IPS-20b (cell line): ENCODE data around the gene KCNIP2.

Source experiments
- H3K27ac ChIP-seq: one replicate; pipeline ENCODE4 v1.5.1; 2013; ENCODE audit warnings: low read length
- H3K27me3 ChIP-seq: 2 replicates; pipeline ENCODE4 v1.6.1; 2013; ENCODE audit warnings: mild to moderate bottlenecking, low read length, inconsistent platforms; ENCODE audit not compliant: insufficient read depth
- H3K36me3 ChIP-seq: 2 replicates; pipeline ENCODE4 v1.6.1; 2013; ENCODE audit warnings: low read depth, mild to moderate bottlenecking, inconsistent platforms, low read length, moderate library complexity; ENCODE audit not compliant: insufficient read depth
- H3K4me1 ChIP-seq: 2 replicates; pipeline ENCODE4 v1.6.1; 2013; ENCODE audit warnings: mild to moderate bottlenecking, control low read depth, inconsistent platforms, low read length, moderate library complexity; ENCODE audit not compliant: insufficient read depth
- H3K4me3 ChIP-seq: 2 replicates; pipeline ENCODE4 v1.5.1; 2013; ENCODE audit warnings: mild to moderate bottlenecking, low read length, inconsistent platforms
- H3K9ac ChIP-seq: 2 replicates; pipeline ENCODE4 v1.6.1; 2013; ENCODE audit warnings: low read depth, mild to moderate bottlenecking, inconsistent platforms, low read length, moderate library complexity
- H3K9me3 ChIP-seq: 2 replicates; pipeline ENCODE4 v1.6.1; 2013; ENCODE audit warnings: mild to moderate bottlenecking, low read depth, low read length, inconsistent platforms; ENCODE audit not compliant: insufficient read depth

Gene KCNIP2

DNA sequence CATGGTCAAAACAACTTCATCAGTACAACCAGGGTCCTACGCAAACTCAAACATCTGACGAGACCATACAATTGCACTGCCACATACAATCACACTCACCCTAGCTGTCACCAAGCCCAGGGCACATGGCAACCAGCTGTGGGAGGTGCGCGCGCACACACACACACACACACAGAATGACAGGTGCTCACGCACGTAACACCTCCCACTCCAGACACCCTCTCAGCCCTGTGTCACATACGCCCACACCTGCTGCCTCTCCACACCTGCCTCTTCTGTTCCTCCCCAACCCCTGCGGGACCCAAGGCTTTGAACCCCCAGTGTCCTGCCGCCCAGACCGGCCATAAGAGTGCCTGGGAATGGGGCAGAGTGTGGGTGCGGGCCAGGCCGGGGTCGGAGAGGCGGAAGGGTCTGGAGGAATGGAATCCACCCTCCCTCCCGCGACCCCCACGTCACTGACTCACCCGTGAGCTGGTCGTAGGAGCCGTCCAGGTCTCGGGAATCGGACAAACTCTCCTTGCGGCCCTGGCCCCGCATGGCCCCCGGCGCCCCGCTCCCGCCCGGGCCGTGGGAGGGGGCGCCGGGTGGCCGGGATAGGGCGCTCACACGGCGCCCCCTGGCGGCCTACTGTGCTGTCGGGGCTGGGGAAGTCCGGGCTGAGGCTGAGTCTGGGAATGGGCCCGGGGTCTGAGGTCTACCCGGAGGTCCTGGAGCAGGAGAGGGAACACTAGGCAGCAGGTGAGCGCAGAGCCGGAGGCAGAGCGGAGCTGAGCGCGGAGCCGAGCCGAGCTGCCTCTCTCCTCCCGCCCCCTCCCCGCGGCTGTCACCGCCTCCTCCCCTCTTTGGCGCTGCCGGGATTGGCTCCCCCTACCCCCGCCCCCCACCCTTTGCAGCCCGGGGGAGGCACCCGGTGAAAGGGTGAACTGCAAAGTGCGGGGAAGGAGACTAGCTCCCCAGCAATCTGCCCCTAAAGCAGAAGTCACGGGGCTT, at the start of gene KCNIP2:
Gene KCNIP2 (minus strand): TSS at position 769 of the 990 bp plus-strand sequence. CDS start 232 bp downstream, at position 537.
- Histone ChIP-seq H3K9ac (peak within 1 kb of the TSS; percentile 66; the same call in 1 of the 2 replicates), H3K4me1 (peaks cover 13% of the 10 kb centered on the region; the same call in 1 of the 2 replicates), H3K4me3 (peak within 1 kb of the TSS; percentile 69), H3K27me3 (peaks cover 27% of the 10 kb centered on the region), H3K9me3 (no peaks in the 10 kb centered on the region), H3K36me3 (no peaks in the 10 kb centered on the region), H3K27ac (no peak within 1 kb of the TSS)

DNA sequence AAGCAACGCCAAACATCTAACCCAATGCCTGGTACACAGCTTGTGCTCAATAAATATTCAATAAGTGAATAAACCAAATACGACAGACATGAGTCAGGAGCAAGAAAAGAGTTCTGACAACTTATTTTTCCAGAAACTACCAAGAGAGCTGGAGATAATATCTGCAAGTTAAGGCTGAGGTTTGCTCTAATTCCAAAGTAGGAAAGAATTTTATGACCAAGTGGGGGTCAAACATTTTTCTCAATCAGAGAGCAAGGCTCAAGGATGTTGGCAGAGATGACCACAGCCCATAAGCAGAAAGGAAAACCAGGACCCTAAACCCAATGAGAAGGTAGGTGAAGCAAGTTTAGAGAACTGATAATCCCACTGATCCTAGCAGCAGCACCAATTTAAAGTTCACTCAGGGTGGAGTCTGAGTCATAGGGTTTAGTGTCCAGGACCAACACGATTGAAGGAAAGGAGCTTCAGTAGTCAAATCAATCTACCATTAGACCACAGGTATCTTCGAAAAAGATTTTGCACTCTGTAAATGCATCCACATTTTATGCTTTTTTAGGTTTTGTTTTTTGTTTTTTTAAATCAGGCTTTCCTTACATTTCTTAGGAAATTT, 49.3 kb upstream of the KCNIP2 start:
- no peaks in the 10 kb centered on the region for H3K27me3 ChIP-seq
- no peak overlapping the region for H3K27ac ChIP-seq
- H3K36me3 ChIP-seq: no peaks in the 10 kb centered on the region
- no peak overlapping the region for H3K9ac ChIP-seq
- H3K4me3 ChIP-seq: no peak overlapping the region
- no peaks in the 10 kb centered on the region for H3K4me1 ChIP-seq
- no peaks in the 10 kb centered on the region for H3K9me3 ChIP-seq

DNA sequence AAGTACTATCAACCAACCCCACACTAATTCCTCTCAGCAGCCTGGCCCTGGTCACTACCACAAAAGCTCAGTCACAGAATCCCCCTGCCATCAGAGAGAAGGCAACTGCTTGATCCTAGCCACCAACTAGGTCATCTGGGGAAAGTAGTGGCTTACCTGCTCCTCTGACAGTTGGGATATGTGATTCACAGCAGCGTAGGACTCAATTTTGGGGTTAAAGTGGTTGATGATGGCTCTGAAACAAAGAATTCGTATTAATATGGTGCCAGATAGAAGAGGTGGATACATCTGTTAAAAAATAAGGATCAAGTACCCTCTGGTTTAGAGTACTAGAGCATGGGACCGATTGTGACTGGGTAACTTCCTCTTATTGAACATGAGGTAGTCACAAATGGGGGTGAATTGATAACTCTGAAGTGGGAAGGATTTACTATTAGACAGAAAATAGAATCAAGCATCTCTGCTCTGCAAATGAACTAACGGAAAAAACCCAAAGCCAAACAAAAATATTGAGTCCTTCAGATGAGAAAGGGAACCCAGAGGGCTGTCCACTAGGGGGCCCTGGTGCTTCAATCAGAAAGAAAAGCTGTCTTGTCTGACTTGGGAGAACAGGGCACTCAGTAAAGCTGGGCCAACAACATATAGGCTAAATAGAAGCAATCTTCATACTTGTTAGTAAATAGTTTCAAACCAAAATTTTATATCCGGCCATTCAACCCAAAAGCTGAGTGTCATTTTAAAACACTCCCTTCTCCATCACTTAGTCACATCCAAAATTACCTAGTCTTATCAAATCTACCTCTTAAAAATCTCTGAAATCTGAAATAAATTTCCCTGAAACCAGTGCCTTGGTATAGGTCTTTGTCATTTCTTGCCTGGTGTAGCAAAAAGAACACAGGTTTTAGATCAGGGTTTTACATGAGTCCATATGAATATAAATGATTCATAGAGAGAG, 45.9 kb upstream of the KCNIP2 start:
- H3K4me3 ChIP-seq: no peak overlapping the region
- no peaks in the 10 kb centered on the region for H3K4me1 ChIP-seq
- H3K9ac ChIP-seq: no peak overlapping the region
- no peak overlapping the region for H3K27ac ChIP-seq
- no peaks in the 10 kb centered on the region for H3K9me3 ChIP-seq
- no peaks in the 10 kb centered on the region for H3K27me3 ChIP-seq
- H3K36me3 ChIP-seq: no peaks in the 10 kb centered on the region

DNA sequence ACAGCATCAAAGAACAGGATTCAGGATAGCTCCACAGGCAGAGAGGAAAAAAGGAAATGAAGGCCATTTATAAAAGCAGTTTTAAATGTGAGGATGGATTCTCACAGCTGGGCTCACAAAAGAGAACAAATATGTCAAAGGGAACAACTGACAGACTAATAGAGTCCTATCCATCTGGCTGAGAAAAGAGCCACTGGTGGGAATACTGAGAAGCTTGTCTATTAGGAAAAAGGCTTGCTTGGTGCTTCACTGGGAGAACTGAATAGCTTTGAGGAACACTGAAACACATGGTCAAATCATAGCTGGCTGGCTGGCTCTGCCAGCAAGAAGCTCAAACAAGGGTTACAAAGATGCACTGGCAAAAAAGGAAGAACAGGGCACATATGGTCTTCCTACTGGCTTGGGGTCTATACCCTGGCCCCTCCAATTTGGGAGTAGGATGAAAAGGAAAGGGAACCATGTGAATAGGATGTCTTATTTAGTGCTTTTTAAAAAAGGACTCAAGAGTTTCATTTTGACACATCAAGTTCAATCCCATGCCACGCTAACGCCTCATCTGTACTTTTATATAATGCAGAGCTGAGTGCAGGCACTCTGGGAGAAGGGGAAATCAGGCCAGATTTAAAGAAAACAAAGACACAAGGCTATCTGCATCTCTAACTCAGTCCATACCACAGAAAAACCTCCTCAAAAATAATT, 44.8 kb upstream of the KCNIP2 start:
- Histone ChIP-seq H3K9ac (no peak overlapping the region), H3K36me3 (no peaks in the 10 kb centered on the region), H3K27ac (no peak overlapping the region), H3K4me3 (no peak overlapping the region), H3K9me3 (no peaks in the 10 kb centered on the region), H3K27me3 (no peaks in the 10 kb centered on the region), H3K4me1 (no peaks in the 10 kb centered on the region)

DNA sequence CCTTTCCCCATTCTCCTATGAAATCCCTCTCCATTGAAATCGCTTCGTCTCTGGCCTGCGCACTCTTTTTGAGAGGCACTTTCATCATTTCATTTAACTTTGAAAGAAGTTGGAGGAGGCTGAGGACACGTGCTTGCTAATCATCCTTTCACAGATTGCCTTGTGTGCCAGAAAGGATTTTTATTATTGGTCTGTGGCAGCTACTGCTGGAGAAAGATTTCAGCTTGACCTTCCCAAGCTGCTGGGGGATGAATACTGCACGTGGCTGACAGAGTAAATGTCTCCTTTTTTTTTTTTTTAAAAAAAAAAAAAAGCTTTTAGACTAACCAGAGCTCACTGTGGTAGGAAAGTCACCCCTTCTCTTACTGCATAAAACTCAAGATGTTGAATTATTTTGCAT, 44.2 kb upstream of the KCNIP2 start:
- Histone ChIP-seq H3K27me3 (no peaks in the 10 kb centered on the region), H3K4me1 (no peaks in the 10 kb centered on the region), H3K36me3 (no peaks in the 10 kb centered on the region), H3K9me3 (no peaks in the 10 kb centered on the region), H3K4me3 (no peak overlapping the region), H3K27ac (no peak overlapping the region), H3K9ac (no peak overlapping the region)

DNA sequence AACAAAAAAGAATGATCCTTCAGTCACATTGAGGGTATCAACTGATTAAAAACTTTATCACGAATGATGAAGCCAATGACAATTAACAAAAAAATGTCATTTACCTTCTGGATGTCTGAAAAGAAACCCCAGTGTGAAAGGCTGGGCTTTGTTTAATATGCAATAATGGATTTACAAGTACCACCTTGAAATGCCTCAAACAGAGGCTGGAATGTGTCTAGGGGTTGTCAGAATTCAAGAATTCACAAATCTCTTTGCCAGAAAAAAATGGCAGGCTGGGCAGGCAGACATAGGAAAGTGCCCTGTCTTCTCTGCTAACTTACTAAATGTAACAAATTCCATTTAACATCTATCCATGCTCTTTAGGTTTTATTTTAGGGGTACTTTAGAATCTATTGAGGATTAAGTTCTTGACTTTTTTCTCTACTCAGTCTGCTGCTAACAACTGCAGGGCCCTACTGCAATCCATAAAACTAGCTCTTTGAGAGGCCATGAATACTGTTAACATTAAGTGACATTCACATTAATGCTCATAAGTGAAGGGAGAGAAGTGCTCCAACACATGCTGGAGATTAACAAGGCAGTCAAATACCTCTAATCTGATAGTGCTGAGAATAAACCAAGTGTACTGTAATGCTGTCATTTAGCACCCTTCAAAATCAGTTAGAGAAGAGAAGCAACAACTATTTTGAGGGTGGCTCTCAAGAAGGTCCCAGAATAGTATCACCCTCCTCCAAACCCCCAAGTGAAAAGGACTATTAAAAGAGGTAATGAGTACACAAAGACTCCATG, 43.1 kb upstream of the KCNIP2 start:
- Histone ChIP-seq H3K27me3 (no peaks in the 10 kb centered on the region), H3K9ac (no peak overlapping the region), H3K27ac (no peak overlapping the region), H3K4me1 (no peaks in the 10 kb centered on the region), H3K9me3 (no peaks in the 10 kb centered on the region), H3K36me3 (no peaks in the 10 kb centered on the region), H3K4me3 (no peak overlapping the region)

DNA sequence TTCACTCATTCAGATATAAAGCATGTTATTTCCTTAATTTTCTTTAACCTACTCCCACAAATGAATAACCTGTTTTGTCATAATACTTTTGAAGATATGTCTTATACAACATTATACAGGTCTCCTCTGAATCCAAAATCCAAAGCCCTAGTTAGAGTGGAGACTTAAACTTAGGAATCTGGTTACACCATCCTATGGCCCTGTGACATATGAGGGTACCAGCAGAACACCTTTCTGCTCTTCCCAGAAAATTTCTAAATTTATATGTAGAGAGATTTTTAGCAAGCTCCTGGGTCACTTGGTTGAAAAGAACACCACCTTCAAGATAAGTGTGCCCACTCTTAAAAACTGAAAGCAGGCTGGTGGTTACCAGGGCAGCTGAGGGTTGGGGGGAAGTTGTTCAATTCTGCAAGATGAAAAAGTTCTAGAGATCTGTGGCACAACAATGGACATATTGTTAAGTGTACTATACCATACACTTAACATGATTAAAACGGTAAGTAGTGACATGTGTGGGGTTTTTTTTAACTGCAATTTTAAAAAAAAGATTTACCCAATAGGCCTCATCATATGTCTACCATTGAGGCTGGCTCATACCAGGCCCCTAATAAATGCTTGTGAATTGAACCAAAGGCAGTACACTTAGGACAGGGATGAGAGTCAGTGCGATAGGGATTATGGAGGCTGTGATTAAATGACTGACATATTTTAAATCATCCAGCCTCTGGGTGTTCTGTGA, 37.6 kb upstream of the KCNIP2 start:
- no peak overlapping the region for H3K4me3 ChIP-seq
- no peaks in the 10 kb centered on the region for H3K27me3 ChIP-seq
- no peak overlapping the region for H3K9ac ChIP-seq
- no peak overlapping the region for H3K27ac ChIP-seq
- H3K4me1 ChIP-seq: no peaks in the 10 kb centered on the region
- no peaks in the 10 kb centered on the region for H3K9me3 ChIP-seq
- H3K36me3 ChIP-seq: no peaks in the 10 kb centered on the region

DNA sequence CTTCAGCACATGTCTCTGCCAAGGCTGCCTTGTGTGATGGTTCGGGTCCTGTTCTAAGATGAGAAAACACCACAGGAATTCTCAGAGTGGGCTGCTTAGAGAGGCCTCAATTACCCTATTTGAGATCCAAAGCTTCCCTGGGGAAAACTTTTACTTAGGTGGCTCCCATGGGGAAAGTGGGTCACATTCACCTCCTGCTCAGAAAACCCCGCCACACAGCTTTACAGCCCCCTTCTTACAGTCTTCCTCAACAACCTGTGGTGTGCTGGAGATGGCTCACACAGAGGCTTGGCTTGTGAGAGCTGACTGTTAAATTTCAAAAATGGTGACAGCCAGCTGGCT, 36.6 kb upstream of the KCNIP2 start:
- Histone ChIP-seq H3K4me1 (no peaks in the 10 kb centered on the region), H3K9me3 (no peaks in the 10 kb centered on the region), H3K27ac (no peak overlapping the region), H3K27me3 (no peaks in the 10 kb centered on the region), H3K4me3 (no peak overlapping the region), H3K36me3 (no peaks in the 10 kb centered on the region), H3K9ac (no peak overlapping the region)

DNA sequence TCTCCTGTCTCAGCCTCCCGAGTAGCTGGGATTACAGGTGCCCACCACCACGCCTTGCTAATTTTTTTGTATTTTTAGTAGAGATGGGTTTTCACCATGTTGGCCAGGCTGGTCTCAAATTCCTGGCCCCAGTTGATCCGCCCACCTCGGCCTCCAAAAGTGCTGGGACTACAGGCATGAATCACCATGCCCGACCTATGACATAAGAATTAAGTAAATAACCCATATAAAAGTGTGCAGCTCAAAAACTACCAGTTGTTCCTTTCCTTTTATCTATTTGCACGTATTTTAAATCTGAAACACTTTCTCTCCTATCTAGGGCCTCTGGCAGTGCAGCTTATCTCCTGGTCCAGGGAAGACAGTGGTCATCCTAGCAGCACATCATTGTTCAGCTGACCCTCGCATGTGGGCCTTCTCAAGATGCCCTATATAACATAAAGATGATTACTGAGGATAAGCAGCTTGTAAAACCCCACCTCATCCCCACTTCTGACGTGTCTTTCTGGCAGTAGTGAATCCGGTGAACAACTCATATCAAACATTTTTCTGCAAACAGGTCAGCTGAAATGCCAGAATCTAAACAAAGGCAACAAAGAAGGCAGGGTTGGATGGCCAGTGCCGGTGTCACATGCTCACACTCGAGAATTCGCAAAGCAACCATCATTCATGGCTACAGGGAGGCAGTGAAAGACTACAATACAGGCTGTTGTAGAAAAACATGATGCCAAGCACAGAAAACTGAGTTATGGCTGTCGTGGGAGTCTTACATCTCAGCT, 36.0 kb upstream of the KCNIP2 start:
- Histone ChIP-seq H3K4me3 (no peak overlapping the region), H3K36me3 (no peaks in the 10 kb centered on the region), H3K9ac (no peak overlapping the region), H3K27me3 (no peaks in the 10 kb centered on the region), H3K9me3 (no peaks in the 10 kb centered on the region), H3K27ac (no peak overlapping the region), H3K4me1 (no peaks in the 10 kb centered on the region)
